Large intestine (tissue), 3 donors: ENCODE data around the gene ABCC5. TPM values are rescaled to one million over a fixed set of nuclear protein-coding genes. Genes with fewer than 3 reads are reported as not detected.
A peak's percentile ranks its signal among the peaks of the same experiment; 100 is the strongest.

Source experiments
- DNase-seq, 2 donors: peaks; one replicate each; pipeline versions ENCODE4 v3.0.0 to v3.0.0-alpha.2; 2013
- H3K27ac ChIP-seq: one replicate; pipeline ENCODE4 v1.5.1; 2013; ENCODE audit warnings: low read length
- H3K27me3 ChIP-seq: 2 replicates; pipeline ENCODE4 v1.6.1; 2013; ENCODE audit warnings: low read length; ENCODE audit not compliant: control insufficient read depth, insufficient read depth
- H3K36me3 ChIP-seq: 2 replicates; pipeline ENCODE4 v1.6.1; 2013; ENCODE audit warnings: low read length; ENCODE audit not compliant: control insufficient read depth, insufficient read depth
- H3K4me1 ChIP-seq: one replicate; pipeline ENCODE4 v1.6.1; 2013; ENCODE audit warnings: low read length; ENCODE audit not compliant: control insufficient read depth, insufficient read depth
- H3K4me3 ChIP-seq: one replicate; pipeline ENCODE4 v1.5.1; 2013; ENCODE audit warnings: low read length
- H3K9me3 ChIP-seq: one replicate; pipeline ENCODE4 v1.6.1; 2013; ENCODE audit warnings: mild to moderate bottlenecking, low read depth, low read length, moderate library complexity; ENCODE audit not compliant: control insufficient read depth
- WGBS: methylation state at CpG from one replicate; pipeline ENCODE4 v1.1.5; 2013; ENCODE audit warnings: low lambda C conversion rate; ENCODE audit not compliant: insufficient coverage; 5-methylcytosine and 5-hydroxymethylcytosine counted together
- polyA plus RNA-seq: library from polyadenylated mRNA; unstranded; fragments of 120-200 nt; gene quantifications from one replicate; pipeline ENCODE4 v1.2.1, GENCODE V29; 2013

The ABCC5 gene
- polyA plus RNA-seq, 1 donor: 23.3 TPM

GRCh38 chr3:184003187-184003967 lies 14.3 kb downstream of the ABCC5 start:
- Histone ChIP-seq H3K9me3 (no peaks in the 10 kb centered on the region), H3K36me3 (no peaks in the 10 kb centered on the region), H3K27me3 (no peaks in the 10 kb centered on the region), H3K27ac (peak overlapping the region; percentile 26), H3K4me3 (no peak overlapping the region), H3K4me1 (peaks cover 7% of the 10 kb centered on the region)
- WGBS: 33% methylated on average over 1 of the region's 5 CpGs
- no peak for DNase-seq

- no peak for DNase-seq
- Histone ChIP-seq H3K4me1 (peaks cover 7% of the 10 kb centered on the region), H3K9me3 (no peaks in the 10 kb centered on the region), H3K27me3 (no peaks in the 10 kb centered on the region), H3K4me3 (no peak overlapping the region), H3K36me3 (no peaks in the 10 kb centered on the region), H3K27ac (no peak overlapping the region)
- 100% methylated on average over 1 of the region's 11 CpGs for WGBS
Observed at GRCh38 chr3:184002469-184002868, 15.2 kb downstream of the ABCC5 start.

GRCh38 chr3:184001761-184002160 lies 15.9 kb downstream of the ABCC5 start:
- Histone ChIP-seq H3K4me3 (no peak overlapping the region), H3K4me1 (peaks cover 7% of the 10 kb centered on the region), H3K27ac (no peak overlapping the region), H3K36me3 (no peaks in the 10 kb centered on the region), H3K9me3 (no peaks in the 10 kb centered on the region), H3K27me3 (no peaks in the 10 kb centered on the region)
- WGBS: no CpG with 5 or more reads among the region's 3 CpGs
- DNase-seq: no peak

- no peaks in the 10 kb centered on the region for H3K27me3 ChIP-seq
- H3K4me1 ChIP-seq: peaks cover 12% of the 10 kb centered on the region
- no peaks in the 10 kb centered on the region for H3K9me3 ChIP-seq
- H3K36me3 ChIP-seq: peaks cover 3% of the 10 kb centered on the region
- no peak for DNase-seq
- H3K4me3 ChIP-seq: no peak overlapping the region
- WGBS: no CpG with 5 or more reads among the region's 5 CpGs
- no peak overlapping the region for H3K27ac ChIP-seq
Observed at GRCh38 chr3:183991403-183991802, 26.3 kb downstream of the ABCC5 start.

- WGBS: no CpG with 5 or more reads among the region's 16 CpGs
- Histone ChIP-seq H3K9me3 (no peaks in the 10 kb centered on the region), H3K36me3 (peaks cover 9% of the 10 kb centered on the region), H3K27ac (no peak overlapping the region), H3K4me3 (no peak overlapping the region), H3K27me3 (no peaks in the 10 kb centered on the region), H3K4me1 (peaks cover 12% of the 10 kb centered on the region)
- peak; percentile 49 to 73 for DNase-seq
Observed at GRCh38 chr3:183988216-183988790, 29.4 kb downstream of the ABCC5 start.

- H3K36me3 ChIP-seq: peaks cover 13% of the 10 kb centered on the region
- no CpG with 5 or more reads among the region's 11 CpGs for whole genome bisulfite sequencing
Observed at GRCh38 chr3:183987000-183987600, 30.6 kb downstream of the ABCC5 start.

GRCh38 chr3:183984749-183985729 lies 32.6 kb downstream of the ABCC5 start:
- WGBS: 83% methylated on average over 2 of the region's 11 CpGs
- Histone ChIP-seq H3K27me3 (no peaks in the 10 kb centered on the region), H3K9me3 (no peaks in the 10 kb centered on the region), H3K36me3 (peaks cover 19% of the 10 kb centered on the region), H3K4me3 (no peak overlapping the region), H3K27ac (no peak overlapping the region), H3K4me1 (peaks cover 12% of the 10 kb centered on the region)
- no peak for DNase-seq

More at GRCh38 chr3:183987000-183987600, 30.6 kb downstream of the ABCC5 start:
- Histone ChIP-seq H3K9me3 (no peaks in the 10 kb centered on the region), H3K27ac (no peak overlapping the region), H3K4me3 (no peak overlapping the region), H3K4me1 (peaks cover 12% of the 10 kb centered on the region), H3K27me3 (no peaks in the 10 kb centered on the region)
- no peak for DNase-seq

- H3K27ac ChIP-seq: no peak overlapping the region
- no peak overlapping the region for H3K4me3 ChIP-seq
- H3K27me3 ChIP-seq: no peaks in the 10 kb centered on the region
- H3K4me1 ChIP-seq: peaks cover 12% of the 10 kb centered on the region
- DNase-seq: no peak
- no CpG with 5 or more reads among the region's 4 CpGs for WGBS
- H3K9me3 ChIP-seq: no peaks in the 10 kb centered on the region
- peaks cover 19% of the 10 kb centered on the region for H3K36me3 ChIP-seq
Observed at GRCh38 chr3:183984127-183984740, 33.5 kb downstream of the ABCC5 start.

GRCh38 chr3:183981990-183982644 lies 35.6 kb downstream of the ABCC5 start:
- no peak for DNase-seq
- H3K4me1 ChIP-seq: no peaks in the 10 kb centered on the region
- no peaks in the 10 kb centered on the region for H3K9me3 ChIP-seq
- no CpG with 5 or more reads among the region's 6 CpGs for WGBS
- no peaks in the 10 kb centered on the region for H3K27me3 ChIP-seq
- H3K36me3 ChIP-seq: peaks cover 18% of the 10 kb centered on the region
- no peak overlapping the region for H3K27ac ChIP-seq
- no peak overlapping the region for H3K4me3 ChIP-seq
